Measurements from ENCODE around the gene C1orf50.

GRCh38 chr1:42734201-42735035 lies 32.6 kb upstream of the C1orf50 start:
- TF ChIP-seq CTCF (IDR thresholded peaks at IDR 0.05; ENCODE audit: borderline replicate concordance, extremely low read depth, low read length, poor library complexity, severe bottlenecking) (no peak), EZH2 (IDR thresholded peaks at IDR 0.05; ENCODE audit: borderline replicate concordance, low read depth, low read length, severe bottlenecking) (no peak)

Data from DND-41 (cell line).